K562 (cell line): ENCODE results near the gene MX1. TPM values are rescaled to one million over a fixed set of nuclear protein-coding genes. Genes with fewer than 3 reads are reported as not detected.

Experiments used
- ATAC-seq: fragments of 200-7000 bp; cut with Tn5 transposase; 3 replicates; pipeline ENCODE4 v1.9.1; 2020; ENCODE audit warnings: moderate library complexity
- BruUV-seq: library from RNA; stranded (reverse); fragments of 400-500 nt; replicated peaks from 2 replicates; lab custom pipeline; 2021; lab: Mats Ljungman, UMichigan
- CTCF ChIA-PET: fragments of 300-600 bp; formaldehyde crosslinking; extraction: SDS; loops from one replicate; lab custom pipeline; 2021; ENCODE audit warnings: low intra/inter-chr PET ratio; lab: Yijun Ruan, JAX
- POLR2A ChIA-PET: fragments of 300-600, 350-650 bp; sonication (Branson Sonifier 250); formaldehyde crosslinking; extraction: SDS; loops from one replicate; lab custom pipeline; 2021; ENCODE audit warnings: antibody characterized with exemption, inconsistent platforms; lab: Yijun Ruan, JAX
- DNase-seq, 4 experiments: peaks; one replicate each; pipeline versions ENCODE4 v3.0.0 to v3.0.0-alpha.2; 2011 to 2018; ENCODE audit warnings: low spot score in 3 of 4, mixed read lengths in 3 of 4; ENCODE audit errors: extremely low read depth in 1 of 4
- FAIRE-seq: peaks from 2 replicates; lab custom pipeline; 2011; peaks lifted over from hg19 to GRCh38; lab: Jason Lieb, UNC
- H2AFZ ChIP-seq: 2 replicates; pipeline ENCODE4 v1.6.0; 2011; ENCODE audit warnings: low read depth, low read length, control low read depth, inconsistent platforms
- H3K27ac ChIP-seq: fragments of 200-600 bp; 3 replicates; pipeline ENCODE4 v1.8.0; 2011; ENCODE audit warnings: low read depth, mild to moderate bottlenecking, control low read depth, inconsistent platforms, low read length, moderate library complexity, mixed read lengths; ENCODE audit errors: extremely low read depth
- H3K27me3 ChIP-seq, 2 experiments: fragments of 300-600 bp in 1 of 2; 2 replicates in 1 of 2; 3 replicates in 1 of 2; pipeline versions ENCODE4 v1.6.0 to v1.8.0; 2011; ENCODE audit warnings: inconsistent platforms in 2 of 2, low read length in 2 of 2, mild to moderate bottlenecking in 1 of 2, mixed read lengths in 1 of 2, moderate library complexity in 1 of 2; ENCODE audit not compliant: control insufficient read depth in 2 of 2, insufficient read depth in 2 of 2
- H3K36me3 ChIP-seq: fragments of 300-600 bp; 3 replicates; pipeline ENCODE4 v1.8.0; 2011; ENCODE audit warnings: mild to moderate bottlenecking, low read length, inconsistent platforms; ENCODE audit not compliant: control insufficient read depth, insufficient read depth
- H3K4me1 ChIP-seq, 2 experiments: fragments of 200-600 bp in 1 of 2; replicated peaks in 1 of 2; 2 replicates in 1 of 2; 3 replicates in 1 of 2; pipeline versions ENCODE4 v1.5.1 to v1.8.0; 2011; ENCODE audit warnings: inconsistent platforms in 2 of 2, low read length in 2 of 2, mild to moderate bottlenecking in 1 of 2, mixed read lengths in 1 of 2, moderate library complexity in 1 of 2; ENCODE audit not compliant: control insufficient read depth in 2 of 2, insufficient read depth in 2 of 2
- H3K4me2 ChIP-seq: 2 replicates; pipeline ENCODE4 v1.6.1; 2011; ENCODE audit warnings: low read length, control low read depth, inconsistent platforms, mixed read lengths; ENCODE audit not compliant: insufficient read depth
- H3K4me3 ChIP-seq: fragments of 200-600 bp; sonication (generic), shearing (Covaris generic); 2 replicates; pipeline ENCODE4 v1.5.1; 2016; ENCODE audit warnings: control low read depth, inconsistent platforms
- H3K79me2 ChIP-seq: fragments of 200-600 bp; 3 replicates; pipeline ENCODE4 v1.8.0; 2011; ENCODE audit warnings: low read length, inconsistent platforms; ENCODE audit not compliant: control insufficient read depth, insufficient read depth
- H3K9ac ChIP-seq, 2 experiments: 2 replicates each; pipeline versions ENCODE4 v1.6.0 to v1.6.1; 2011; ENCODE audit warnings: low read depth in 2 of 2, low read length in 2 of 2, control low read depth in 1 of 2, inconsistent platforms in 1 of 2, mild to moderate bottlenecking in 1 of 2, mixed read lengths in 1 of 2; ENCODE audit not compliant: insufficient read depth in 1 of 2
- H3K9me1 ChIP-seq: one replicate; pipeline ENCODE4 v1.6.0; 2011; ENCODE audit warnings: inconsistent platforms, mild to moderate bottlenecking, low read length, moderate library complexity; ENCODE audit not compliant: control insufficient read depth, insufficient read depth
- H3K9me3 ChIP-seq: replicated peaks from 2 replicates; pipeline ENCODE4 v1.5.1; 2011; ENCODE audit warnings: low read depth, low read length, inconsistent platforms; ENCODE audit not compliant: control insufficient read depth, insufficient read depth
- H4K20me1 ChIP-seq: replicated peaks from 2 replicates; pipeline ENCODE4 v1.6.1; 2011; ENCODE audit warnings: low read length, inconsistent platforms, mixed read lengths; ENCODE audit not compliant: control insufficient read depth, insufficient read depth
- ARNT ChIP-seq, 2 experiments: fragments of 450-650 bp; IDR thresholded peaks; 2 replicates each; pipeline ENCODE4 v1.6.1; 2016; ENCODE audit warnings: mild to moderate bottlenecking in 1 of 2
- MTF1 ChIP-seq: fragments of 250-450 bp; sonication (Bioruptor Pico); IDR thresholded peaks from 2 replicates; pipeline ENCODE4 v1.9.0; 2021; ENCODE audit warnings: moderate library complexity, mild to moderate bottlenecking, inconsistent platforms, borderline replicate concordance
- ZFPM2 ChIP-seq: fragments of 250-450 bp; sonication (Bioruptor Pico); IDR thresholded peaks from 2 replicates; pipeline ENCODE4 v1.5.1; 2022; ENCODE audit warnings: mild to moderate bottlenecking
- ZNF830 ChIP-seq: fragments of 250-450 bp; sonication (Bioruptor Pico); IDR thresholded peaks from 2 replicates; pipeline ENCODE4 v1.5.0; 2021; ENCODE audit warnings: mild to moderate bottlenecking
- WGBS: fragments of 100-300 bp; shearing (Covaris generic); methylation state at CpG from one replicate; pipeline ENCODE4 v1.1.6; 2016; ENCODE audit warnings: low coverage, mixed read lengths; ENCODE audit not compliant: insufficient coverage; ENCODE audit errors: missing lambda C conversion rate; 5-methylcytosine and 5-hydroxymethylcytosine counted together
- in situ Hi-C: fragments of 300-500 bp; cut with MboI; formaldehyde crosslinking; loops from 4 replicates; pipeline ENCODE4 v1.15.0; 2018; ENCODE audit warnings: inconsistent platforms, mixed read lengths
- intact Hi-C: fragments of 100-400 bp; cut with micrococcal nuclease; formaldehyde crosslinking; loops from 2 replicates; pipeline ENCODE4 v1.14.2; 2022
- polyA plus RNA-seq, 8 experiments: library from polyadenylated mRNA; depleted of rRNA in 4 of 8; stranded (reverse) in 5 of 8; unstranded in 3 of 8; fragments of >200 nt; fragmentation: Nextera tagmentation in 2 of 8; fragmentation: Illumina TruSeq in 1 of 8; extraction: Ambion mirVana in 2 of 8; extraction: Trizol in 1 of 8; gene quantifications; 2 replicates each; pipeline versions ENCODE4 v1.2.1 to v1.2.3, GENCODE V29; 2011 to 2014; ENCODE audit warnings: inconsistent platforms in 1 of 8, missing spikeins in 1 of 8
- total RNA-seq, 7 experiments: library from RNA; depleted of rRNA in 6 of 7; stranded (reverse); fragments of >200 nt in 6 of 7; fragmentation: Illumina TruSeq in 2 of 7; extraction: Trizol in 2 of 7; gene quantifications; 2 replicates each; pipeline versions ENCODE4 v1.2.1 to v1.2.3, GENCODE V29; 2011 to 2021; ENCODE audit warnings: low replicate concordance in 1 of 7
- TF ChIP-seq, protein P1 (sequence below): sonication (generic); formaldehyde crosslinking; IDR thresholded peaks from 2 replicates; pipeline ENCODE4 v1.8.0; 2022; ENCODE audit warnings: missing genetic modification reagents, mild to moderate bottlenecking, borderline replicate concordance
- TF ChIP-seq, protein P2 (sequence below): fragments of 450-650 bp; IDR thresholded peaks from 2 replicates; pipeline ENCODE4 v1.6.1; 2018; ENCODE audit not compliant: partially characterized antibody
- TF ChIP-seq, protein P3 (sequence below): fragments of 150-350 bp; conservative IDR thresholded peaks from 2 replicates; pipeline ENCODE4 v1.6.1; 2014; ENCODE audit warnings: low read length
- TF ChIP-seq, protein P4 (sequence below): fragments of 250-450 bp; sonication (Bioruptor Pico); IDR thresholded peaks from 2 replicates; pipeline ENCODE4 v1.8.0; 2022; ENCODE audit warnings: moderate library complexity, mild to moderate bottlenecking, inconsistent platforms
- TF ChIP-seq, protein P5 (sequence below), 2 experiments: fragments of 450-650 bp; conservative IDR thresholded peaks; 2 replicates each; pipeline ENCODE4 v1.6.1; 2017; ENCODE audit warnings: mild to moderate bottlenecking in 2 of 2, moderate library complexity in 2 of 2

The MX1 gene
- total and polyA plus RNA-seq, 9 of the 15 experiments (the other 6 are each of a cell fraction or from before 2014, with no cell fraction given) = 0.07 to 0.51 (median 0.21) TPM; not detected in 5

DNA sequence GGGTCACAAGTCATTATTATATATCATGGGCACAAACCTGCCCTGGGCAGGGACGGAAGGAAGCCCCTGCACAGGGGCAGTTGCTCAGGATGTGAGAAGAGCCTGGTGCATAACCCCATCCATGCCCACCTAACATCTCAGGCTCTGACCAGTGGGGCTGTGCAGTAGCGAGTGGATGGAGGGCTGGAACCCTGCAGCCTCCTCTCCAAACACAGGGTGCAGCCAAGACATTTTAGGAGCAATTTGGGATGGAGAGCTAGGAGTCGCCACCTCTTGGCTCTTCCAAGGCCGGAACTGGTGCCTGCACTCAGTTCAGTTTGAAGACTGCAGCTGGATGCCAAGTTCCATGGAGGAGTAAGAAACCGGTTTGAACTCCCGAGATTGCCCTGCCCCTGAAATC lies 2.8 kb downstream of the MX1 start:
- peaks cover 22 to 38% of the 10 kb centered on the region in 2 experiments; a peak in 4 of 5 replicates for H3K27me3 ChIP-seq
- BruUV-seq = no TSS peak
- H3K4me1 ChIP-seq = peaks cover 0 to 5% of the 10 kb centered on the region in 2 experiments; a peak in 1 of 5 replicates
- no peak overlapping the region for H3K4me3 ChIP-seq
- ATAC-seq (no peak), FAIRE-seq (no peak), DNase-seq (no peak)
- no peaks in the 10 kb centered on the region for H3K79me2 ChIP-seq
- in situ Hi-C loops (no loop called here), intact Hi-C loops (no loop called here)
- H4K20me1 ChIP-seq = no peaks in the 10 kb centered on the region
- no peak overlapping the region for H3K4me2 ChIP-seq
- WGBS = 0% methylated on average over 5 of the region's 6 CpGs
- H3K9me3 ChIP-seq = no peaks in the 10 kb centered on the region
- no peak overlapping the region for H2AFZ ChIP-seq
- ChIA-PET CTCF (no interaction called here), POLR2A (interaction anchor here (0.7 kb wide), 1 partner anchor 11 kb away, joined by 4 read pairs; no protein-coding TSS in a partner anchor)
- H3K27ac ChIP-seq = no peak overlapping the region
- no peak overlapping the region for H3K9ac ChIP-seq
- no peaks in the 10 kb centered on the region for H3K9me1 ChIP-seq
- no peaks in the 10 kb centered on the region for H3K36me3 ChIP-seq
- TF ChIP-seq, protein P1, sequence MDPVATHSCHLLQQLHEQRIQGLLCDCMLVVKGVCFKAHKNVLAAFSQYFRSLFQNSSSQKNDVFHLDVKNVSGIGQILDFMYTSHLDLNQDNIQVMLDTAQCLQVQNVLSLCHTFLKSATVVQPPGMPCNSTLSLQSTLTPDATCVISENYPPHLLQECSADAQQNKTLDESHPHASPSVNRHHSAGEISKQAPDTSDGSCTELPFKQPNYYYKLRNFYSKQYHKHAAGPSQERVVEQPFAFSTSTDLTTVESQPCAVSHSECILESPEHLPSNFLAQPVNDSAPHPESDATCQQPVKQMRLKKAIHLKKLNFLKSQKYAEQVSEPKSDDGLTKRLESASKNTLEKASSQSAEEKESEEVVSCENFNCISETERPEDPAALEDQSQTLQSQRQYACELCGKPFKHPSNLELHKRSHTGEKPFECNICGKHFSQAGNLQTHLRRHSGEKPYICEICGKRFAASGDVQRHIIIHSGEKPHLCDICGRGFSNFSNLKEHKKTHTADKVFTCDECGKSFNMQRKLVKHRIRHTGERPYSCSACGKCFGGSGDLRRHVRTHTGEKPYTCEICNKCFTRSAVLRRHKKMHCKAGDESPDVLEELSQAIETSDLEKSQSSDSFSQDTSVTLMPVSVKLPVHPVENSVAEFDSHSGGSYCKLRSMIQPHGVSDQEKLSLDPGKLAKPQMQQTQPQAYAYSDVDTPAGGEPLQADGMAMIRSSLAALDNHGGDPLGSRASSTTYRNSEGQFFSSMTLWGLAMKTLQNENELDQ (CRISPR knock-in tag) = no peak
- TF ChIP-seq, protein P2, sequence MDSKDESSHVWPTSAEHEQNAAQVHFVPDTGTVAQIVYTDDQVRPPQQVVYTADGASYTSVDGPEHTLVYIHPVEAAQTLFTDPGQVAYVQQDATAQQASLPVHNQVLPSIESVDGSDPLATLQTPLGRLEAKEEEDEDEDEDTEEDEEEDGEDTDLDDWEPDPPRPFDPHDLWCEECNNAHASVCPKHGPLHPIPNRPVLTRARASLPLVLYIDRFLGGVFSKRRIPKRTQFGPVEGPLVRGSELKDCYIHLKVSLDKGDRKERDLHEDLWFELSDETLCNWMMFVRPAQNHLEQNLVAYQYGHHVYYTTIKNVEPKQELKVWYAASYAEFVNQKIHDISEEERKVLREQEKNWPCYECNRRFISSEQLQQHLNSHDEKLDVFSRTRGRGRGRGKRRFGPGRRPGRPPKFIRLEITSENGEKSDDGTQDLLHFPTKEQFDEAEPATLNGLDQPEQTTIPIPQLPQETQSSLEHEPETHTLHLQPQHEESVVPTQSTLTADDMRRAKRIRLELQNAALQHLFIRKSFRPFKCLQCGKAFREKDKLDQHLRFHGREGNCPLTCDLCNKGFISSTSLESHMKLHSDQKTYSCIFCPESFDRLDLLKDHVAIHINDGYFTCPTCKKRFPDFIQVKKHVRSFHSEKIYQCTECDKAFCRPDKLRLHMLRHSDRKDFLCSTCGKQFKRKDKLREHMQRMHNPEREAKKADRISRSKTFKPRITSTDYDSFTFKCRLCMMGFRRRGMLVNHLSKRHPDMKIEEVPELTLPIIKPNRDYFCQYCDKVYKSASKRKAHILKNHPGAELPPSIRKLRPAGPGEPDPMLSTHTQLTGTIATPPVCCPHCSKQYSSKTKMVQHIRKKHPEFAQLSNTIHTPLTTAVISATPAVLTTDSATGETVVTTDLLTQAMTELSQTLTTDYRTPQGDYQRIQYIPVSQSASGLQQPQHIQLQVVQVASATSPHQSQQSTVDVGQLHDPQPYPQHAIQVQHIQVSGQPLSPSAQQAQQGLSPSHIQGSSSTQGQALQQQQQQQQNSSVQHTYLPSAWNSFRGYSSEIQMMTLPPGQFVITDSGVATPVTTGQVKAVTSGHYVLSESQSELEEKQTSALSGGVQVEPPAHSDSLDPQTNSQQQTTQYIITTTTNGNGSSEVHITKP = no peak
- TF ChIP-seq, protein P3, sequence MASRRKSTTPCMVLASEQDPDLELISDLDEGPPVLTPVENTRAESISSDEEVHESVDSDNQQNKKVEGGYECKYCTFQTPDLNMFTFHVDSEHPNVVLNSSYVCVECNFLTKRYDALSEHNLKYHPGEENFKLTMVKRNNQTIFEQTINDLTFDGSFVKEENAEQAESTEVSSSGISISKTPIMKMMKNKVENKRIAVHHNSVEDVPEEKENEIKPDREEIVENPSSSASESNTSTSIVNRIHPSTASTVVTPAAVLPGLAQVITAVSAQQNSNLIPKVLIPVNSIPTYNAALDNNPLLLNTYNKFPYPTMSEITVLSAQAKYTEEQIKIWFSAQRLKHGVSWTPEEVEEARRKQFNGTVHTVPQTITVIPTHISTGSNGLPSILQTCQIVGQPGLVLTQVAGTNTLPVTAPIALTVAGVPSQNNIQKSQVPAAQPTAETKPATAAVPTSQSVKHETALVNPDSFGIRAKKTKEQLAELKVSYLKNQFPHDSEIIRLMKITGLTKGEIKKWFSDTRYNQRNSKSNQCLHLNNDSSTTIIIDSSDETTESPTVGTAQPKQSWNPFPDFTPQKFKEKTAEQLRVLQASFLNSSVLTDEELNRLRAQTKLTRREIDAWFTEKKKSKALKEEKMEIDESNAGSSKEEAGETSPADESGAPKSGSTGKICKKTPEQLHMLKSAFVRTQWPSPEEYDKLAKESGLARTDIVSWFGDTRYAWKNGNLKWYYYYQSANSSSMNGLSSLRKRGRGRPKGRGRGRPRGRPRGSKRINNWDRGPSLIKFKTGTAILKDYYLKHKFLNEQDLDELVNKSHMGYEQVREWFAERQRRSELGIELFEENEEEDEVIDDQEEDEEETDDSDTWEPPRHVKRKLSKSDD = no peak
- TF ChIP-seq MTF1 (CRISPR knock-in tag) = no peak
- no peak for TF ChIP-seq ZFPM2 (CRISPR knock-in tag)
- no peak for TF ChIP-seq ZNF830 (CRISPR knock-in tag)
- TF ChIP-seq, protein P4, sequence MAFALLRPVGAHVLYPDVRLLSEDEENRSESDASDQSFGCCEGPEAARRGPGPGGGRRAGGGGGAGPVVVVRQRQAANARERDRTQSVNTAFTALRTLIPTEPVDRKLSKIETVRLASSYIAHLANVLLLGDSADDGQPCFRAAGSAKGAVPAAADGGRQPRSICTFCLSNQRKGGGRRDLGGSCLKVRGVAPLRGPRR (CRISPR knock-in tag) = no peak
- no peak for TF ChIP-seq ARNT (IDR thresholded peaks at IDR 0.05)
- TF ChIP-seq, protein P5, sequence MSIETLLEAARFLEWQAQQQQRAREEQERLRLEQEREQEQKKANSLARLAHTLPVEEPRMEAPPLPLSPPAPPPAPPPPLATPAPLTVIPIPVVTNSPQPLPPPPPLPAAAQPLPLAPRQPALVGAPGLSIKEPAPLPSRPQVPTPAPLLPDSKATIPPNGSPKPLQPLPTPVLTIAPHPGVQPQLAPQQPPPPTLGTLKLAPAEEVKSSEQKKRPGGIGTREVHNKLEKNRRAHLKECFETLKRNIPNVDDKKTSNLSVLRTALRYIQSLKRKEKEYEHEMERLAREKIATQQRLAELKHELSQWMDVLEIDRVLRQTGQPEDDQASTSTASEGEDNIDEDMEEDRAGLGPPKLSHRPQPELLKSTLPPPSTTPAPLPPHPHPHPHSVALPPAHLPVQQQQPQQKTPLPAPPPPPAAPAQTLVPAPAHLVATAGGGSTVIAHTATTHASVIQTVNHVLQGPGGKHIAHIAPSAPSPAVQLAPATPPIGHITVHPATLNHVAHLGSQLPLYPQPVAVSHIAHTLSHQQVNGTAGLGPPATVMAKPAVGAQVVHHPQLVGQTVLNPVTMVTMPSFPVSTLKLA (conservative IDR thresholded peaks at IDR 0.05) = no peak
